CD14-positive monocyte (primary cell): Measurements from ENCODE around the gene HOXD4. TPM values are rescaled to one million over a fixed set of nuclear protein-coding genes. Genes with fewer than 3 reads are reported as not detected.

Experiments
- DNase-seq, 3 donors: peaks; one replicate each; pipeline ENCODE4 v3.0.0-alpha.2; 2011 to 2022
- H2AFZ ChIP-seq: 2 replicates; pipeline ENCODE4 v1.6.0; 2012; ENCODE audit warnings: mild to moderate bottlenecking, low read depth, low read length, inconsistent platforms; ENCODE audit not compliant: insufficient read depth, poor library complexity, severe bottlenecking
- H3K27ac ChIP-seq, 2 donors: 1 replicate in 1 of 2; 2 replicates in 1 of 2; pipeline ENCODE4 v1.5.1; 2012 to 2013; ENCODE audit warnings: low read length in 2 of 2, control low read depth in 1 of 2, inconsistent platforms in 1 of 2, low read depth in 1 of 2, mild to moderate bottlenecking in 1 of 2
- H3K27me3 ChIP-seq, 2 donors: one replicate each; pipeline versions ENCODE4 v1.6.0 to v1.6.1; 2011 to 2013; ENCODE audit warnings: low read length in 2 of 2; ENCODE audit not compliant: control insufficient read depth in 2 of 2, insufficient read depth in 2 of 2
- H3K36me3 ChIP-seq, 2 donors: replicated peaks in 1 of 2; 1 replicate in 1 of 2; 2 replicates in 1 of 2; pipeline versions ENCODE4 v1.5.1 to v1.6.1; 2012 to 2013; ENCODE audit warnings: low read length in 2 of 2, control low read depth in 1 of 2, inconsistent platforms in 1 of 2, mild to moderate bottlenecking in 1 of 2; ENCODE audit not compliant: insufficient read depth in 2 of 2, control insufficient read depth in 1 of 2
- H3K4me1 ChIP-seq, 2 donors: 1 replicate in 1 of 2; 2 replicates in 1 of 2; pipeline versions ENCODE4 v1.5.1 to v1.6.1; 2012 to 2013; ENCODE audit warnings: low read length in 2 of 2, control low read depth in 1 of 2, inconsistent platforms in 1 of 2, mild to moderate bottlenecking in 1 of 2, moderate library complexity in 1 of 2; ENCODE audit not compliant: insufficient read depth in 2 of 2, control insufficient read depth in 1 of 2
- H3K4me2 ChIP-seq: replicated peaks from 2 replicates; pipeline ENCODE3; 2012; ENCODE audit warnings: low read length, moderate library complexity, mild to moderate bottlenecking; ENCODE audit not compliant: poor library complexity, severe bottlenecking; ENCODE audit errors: extremely low read depth
- H3K4me3 ChIP-seq, 3 experiments: fragments of 200-600 bp in 1 of 3; sonication (generic) in 1 of 3; replicated peaks in 1 of 3; 1 replicate in 2 of 3; 2 replicates in 1 of 3; pipeline ENCODE4 v1.5.1; 2011 to 2013; ENCODE audit warnings: low read length in 3 of 3, mild to moderate bottlenecking in 3 of 3, control low read depth in 2 of 3, low read depth in 2 of 3, inconsistent platforms in 1 of 3, moderate library complexity in 1 of 3
- H3K79me2 ChIP-seq: 2 replicates; pipeline ENCODE4 v1.6.0; 2012; ENCODE audit warnings: mild to moderate bottlenecking, control low read depth, inconsistent platforms, low read length, moderate library complexity; ENCODE audit not compliant: insufficient read depth
- H3K9ac ChIP-seq: 2 replicates; pipeline ENCODE4 v1.6.0; 2017; ENCODE audit warnings: low read length, mild to moderate bottlenecking; ENCODE audit not compliant: insufficient read depth, poor library complexity, severe bottlenecking
- H3K9me3 ChIP-seq, 2 donors: replicated peaks in 1 of 2; 1 replicate in 1 of 2; 2 replicates in 1 of 2; pipeline versions ENCODE4 v1.5.1 to v1.6.1; 2012 to 2013; ENCODE audit warnings: low read length in 2 of 2, control low read depth in 1 of 2; ENCODE audit not compliant: control insufficient read depth in 1 of 2, insufficient read depth in 1 of 2
- H4K20me1 ChIP-seq: 2 replicates; pipeline ENCODE4 v1.6.0; 2012; ENCODE audit warnings: mild to moderate bottlenecking, low read length, control low read depth, moderate library complexity; ENCODE audit not compliant: insufficient read depth
- H3K27ac Mint-ChIP-seq, 7 donors: one replicate each; pipeline ENCODE4 v1.8.0; 2020; ENCODE audit warnings: mild to moderate bottlenecking in 7 of 7, mixed read lengths in 7 of 7, moderate library complexity in 6 of 7, inconsistent platforms in 2 of 7
- H3K27me3 Mint-ChIP-seq, 3 donors: one replicate each; pipeline ENCODE4 v1.8.0; 2021 to 2022; ENCODE audit warnings: low read depth in 3 of 3, mild to moderate bottlenecking in 3 of 3, mixed read lengths in 3 of 3, moderate library complexity in 3 of 3, inconsistent platforms in 1 of 3
- H3K36me3 Mint-ChIP-seq, 2 donors: one replicate each; pipeline ENCODE4 v1.8.0; 2020; ENCODE audit warnings: mixed read lengths in 2 of 2, inconsistent platforms in 1 of 2, mild to moderate bottlenecking in 1 of 2
- H3K4me1 Mint-ChIP-seq: one replicate; pipeline ENCODE4 v1.8.0; 2020; ENCODE audit warnings: mild to moderate bottlenecking, mixed read lengths
- H3K4me3 Mint-ChIP-seq, 2 donors: one replicate each; pipeline ENCODE4 v1.8.0; 2020; ENCODE audit warnings: mild to moderate bottlenecking in 2 of 2, mixed read lengths in 2 of 2, moderate library complexity in 1 of 2
- H3K9me3 Mint-ChIP-seq, 7 donors: one replicate each; pipeline ENCODE4 v1.8.0; 2020 to 2022; ENCODE audit warnings: mixed read lengths in 7 of 7, mild to moderate bottlenecking in 6 of 7, moderate library complexity in 6 of 7, inconsistent platforms in 2 of 7
- CTCF ChIP-seq: fragments of 200-600 bp; IDR thresholded peaks from one replicate; pipeline ENCODE4 v1.8.0; 2022; ENCODE audit warnings: antibody characterized with exemption, mild to moderate bottlenecking
- WGBS: methylation state at CpG from one replicate; pipeline ENCODE4 v1.1.5; 2013; ENCODE audit warnings: missing lambda C conversion rate; ENCODE audit not compliant: insufficient coverage; 5-methylcytosine and 5-hydroxymethylcytosine counted together
- intact Hi-C, 2 donors: fragments of 100-400 bp; cut with micrococcal nuclease; formaldehyde crosslinking; loops; one replicate each; pipeline versions ENCODE4 v1.15.0 to v1.15.1; 2023
- polyA plus RNA-seq, 3 donors: library from polyadenylated mRNA; depleted of rRNA in 1 of 3; unstranded in 2 of 3; stranded (reverse) in 1 of 3; fragments of 300-500 nt in 2 of 3; fragments of >200 nt in 1 of 3; fragmentation: Illumina TruSeq in 2 of 3; gene quantifications; 1 replicate in 2 of 3; 2 replicates in 1 of 3; pipeline ENCODE4 v1.2.3, GENCODE V29; 2012 to 2021

The HOXD4 gene
- polyA plus RNA-seq, 3 donors: not detected

- no peaks in the 10 kb centered on the region for H3K79me2 ChIP-seq
- peaks cover 93 to 96% of the 10 kb centered on the region in 2 donors for H3K27me3 ChIP-seq
- WGBS: 7% methylated on average over 48 of the region's 48 CpGs
- no peak overlapping the region for H2AFZ ChIP-seq
- no peak overlapping the region for H3K9ac ChIP-seq
- Mint-ChIP-seq H3K36me3 (peaks cover 0 to 6% of the 10 kb centered on the region in 2 donors), H3K4me1 (peaks cover 28% of the 10 kb centered on the region), H3K9me3 (peaks cover 0 to 29% (median 19%) of the 10 kb centered on the region in 7 donors), H3K27ac (peak overlapping the region in 1 of 7 donors; percentile 57), H3K27me3 (peaks cover 92 to 100% (median 93%) of the 10 kb centered on the region in 3 donors), H3K4me3 (peak overlapping the region; percentile 43 to 87)
- peak overlapping the region in 1 of 3 experiments; percentile 51 for H3K4me3 ChIP-seq
- H3K27ac ChIP-seq: no peak overlapping the region
- TF ChIP-seq CTCF: peak; percentile 84
- intact Hi-C loops: loop anchor here in 1 of 2 donors (5.0 kb wide), 1 partner anchor 317 kb away; no protein-coding TSS in a partner anchor
- H3K9me3 ChIP-seq: peaks cover 7 to 40% of the 10 kb centered on the region in 2 donors
- H3K4me2 ChIP-seq: peak overlapping the region; percentile 65
- peaks cover 17 to 19% of the 10 kb centered on the region in 2 donors for H3K4me1 ChIP-seq
- no peaks in the 10 kb centered on the region for H4K20me1 ChIP-seq
- DNase-seq: peak in 2 of 3 donors; percentile 14 to 38
- no peaks in the 10 kb centered on the region for H3K36me3 ChIP-seq
These were observed 10.6 kb upstream of the HOXD4 start for GRCh38 chr2:176140513-176141317.

GRCh38 chr2:176142281-176142680 is 9.1 kb upstream of the HOXD4 start:
- Mint-ChIP-seq H3K4me1 (peaks cover 20% of the 10 kb centered on the region), H3K36me3 (peaks cover 0 to 2% of the 10 kb centered on the region in 2 donors), H3K27me3 (peaks cover 94 to 100% (median 96%) of the 10 kb centered on the region in 3 donors), H3K4me3 (peak overlapping the region in 1 of 2 donors; percentile 55), H3K9me3 (peaks cover 0 to 25% (median 15%) of the 10 kb centered on the region in 7 donors), H3K27ac (peak overlapping the region in 1 of 7 donors; percentile 40)
- no CpG with 5 or more reads among the region's 2 CpGs for WGBS
- Histone ChIP-seq H2AFZ (no peak overlapping the region), H3K27ac (no peak overlapping the region), H3K4me1 (peaks cover 7 to 8% of the 10 kb centered on the region in 2 donors), H3K36me3 (no peaks in the 10 kb centered on the region), H3K9me3 (peaks cover 4 to 38% of the 10 kb centered on the region in 2 donors), H3K79me2 (no peaks in the 10 kb centered on the region), H3K4me2 (no peak overlapping the region), H3K27me3 (peaks cover 93 to 97% of the 10 kb centered on the region in 2 donors), H3K4me3 (no peak overlapping the region), H4K20me1 (no peaks in the 10 kb centered on the region), H3K9ac (no peak overlapping the region)
- TF ChIP-seq CTCF: no peak
- intact Hi-C loops: loop anchor here in 1 of 2 donors (5.0 kb wide), 1 partner anchor 315 kb away; no protein-coding TSS in a partner anchor
- DNase-seq: no peak
